Fibroblast of lung (primary cell): ENCODE measurements around the gene CD68. TPM values are rescaled to one million over a fixed set of nuclear protein-coding genes. Genes with fewer than 3 reads are reported as not detected.

ENCODE experiments used
- DNase-seq, 2 donors: peaks; one replicate each; pipeline versions ENCODE4 v3.0.0 to v3.0.0-alpha.2; 2010; ENCODE audit warnings: low read depth in 2 of 2
- H2AFZ ChIP-seq: 2 replicates; pipeline ENCODE4 v1.5.1; 2012; ENCODE audit warnings: low read length, control low read depth, inconsistent platforms
- H3K27ac ChIP-seq: 2 replicates; pipeline ENCODE4 v1.5.1; 2011; ENCODE audit warnings: low read length, control low read depth; ENCODE audit not compliant: insufficient read depth
- H3K27me3 ChIP-seq: 2 replicates; pipeline ENCODE4 v1.5.1; 2011; ENCODE audit warnings: mild to moderate bottlenecking, low read length; ENCODE audit not compliant: control insufficient read depth, insufficient read depth
- H3K36me3 ChIP-seq: 2 replicates; pipeline ENCODE4 v1.5.1; 2011; ENCODE audit warnings: low read length; ENCODE audit not compliant: control insufficient read depth, insufficient read depth
- H3K4me1 ChIP-seq: 2 replicates; pipeline ENCODE4 v1.5.1; 2011; ENCODE audit warnings: low read length; ENCODE audit not compliant: control insufficient read depth, insufficient read depth; ENCODE audit errors: extremely low read depth
- H3K4me2 ChIP-seq: 2 replicates; pipeline ENCODE4 v1.5.1; 2011; ENCODE audit warnings: low read length, control low read depth; ENCODE audit not compliant: insufficient read depth; ENCODE audit errors: extremely low read depth
- H3K4me3 ChIP-seq, 4 experiments: fragments of 200-600 bp in 1 of 4; sonication (generic) in 1 of 4; replicated peaks in 1 of 4; 2 replicates each; pipeline ENCODE4 v1.5.1; 2011 to 2016; ENCODE audit warnings: low read length in 4 of 4, low read depth in 3 of 4, mild to moderate bottlenecking in 3 of 4, control low read depth in 2 of 4, inconsistent platforms in 1 of 4, mixed read lengths in 1 of 4; ENCODE audit not compliant: insufficient read depth in 1 of 4; ENCODE audit errors: control extremely low read depth in 1 of 4
- H3K79me2 ChIP-seq: 2 replicates; pipeline ENCODE4 v1.5.1; 2012; ENCODE audit warnings: mild to moderate bottlenecking, low read length, inconsistent platforms; ENCODE audit not compliant: control insufficient read depth, insufficient read depth
- H3K9ac ChIP-seq: 2 replicates; pipeline ENCODE4 v1.5.1; 2011; ENCODE audit warnings: mild to moderate bottlenecking, low read length, control low read depth; ENCODE audit not compliant: insufficient read depth
- H3K9me3 ChIP-seq: 2 replicates; pipeline ENCODE4 v1.5.1; 2012; ENCODE audit warnings: low read depth, low read length; ENCODE audit not compliant: control insufficient read depth, insufficient read depth
- H4K20me1 ChIP-seq: 2 replicates; pipeline ENCODE4 v1.5.1; 2011; ENCODE audit warnings: low read length; ENCODE audit not compliant: control insufficient read depth, insufficient read depth; ENCODE audit errors: extremely low read depth
- CTCF ChIP-seq, 2 donors: IDR thresholded peaks in 1 of 2; conservative IDR thresholded peaks in 1 of 2; 1 replicate in 1 of 2; 2 replicates in 1 of 2; pipeline ENCODE4 v1.5.1; 2011 to 2012; ENCODE audit warnings: low read length in 2 of 2, control low read depth in 1 of 2, inconsistent platforms in 1 of 2, low read depth in 1 of 2, mild to moderate bottlenecking in 1 of 2
- EZH2 ChIP-seq: IDR thresholded peaks from 2 replicates; pipeline ENCODE4 v1.5.1; 2012; ENCODE audit warnings: low read length, control low read depth, mild to moderate bottlenecking; ENCODE audit errors: missing control alignments
- polyA plus RNA-seq, 2 donors: library from polyadenylated mRNA; depleted of rRNA in 1 of 2; stranded (reverse) in 1 of 2; unstranded in 1 of 2; fragments of >200 nt; gene quantifications; 2 replicates each; pipeline ENCODE4 v1.2.1, GENCODE V29; 2011 to 2012; ENCODE audit warnings: missing spikeins in 1 of 2
- total RNA-seq: library from RNA; depleted of rRNA; stranded (reverse); fragments of >200 nt; gene quantifications from 2 replicates; pipeline ENCODE4 v1.2.1, GENCODE V29; 2014

The CD68 gene
- total and polyA plus RNA-seq, 2 donors (not counting 1 experiment from before 2014, with no cell fraction given), result 29.4 to 90.4 TPM

GRCh38 chr17:7579834-7580603 is 581 bp downstream of the CD68 start:
- H3K9ac ChIP-seq, result no peak overlapping the region

DNA sequence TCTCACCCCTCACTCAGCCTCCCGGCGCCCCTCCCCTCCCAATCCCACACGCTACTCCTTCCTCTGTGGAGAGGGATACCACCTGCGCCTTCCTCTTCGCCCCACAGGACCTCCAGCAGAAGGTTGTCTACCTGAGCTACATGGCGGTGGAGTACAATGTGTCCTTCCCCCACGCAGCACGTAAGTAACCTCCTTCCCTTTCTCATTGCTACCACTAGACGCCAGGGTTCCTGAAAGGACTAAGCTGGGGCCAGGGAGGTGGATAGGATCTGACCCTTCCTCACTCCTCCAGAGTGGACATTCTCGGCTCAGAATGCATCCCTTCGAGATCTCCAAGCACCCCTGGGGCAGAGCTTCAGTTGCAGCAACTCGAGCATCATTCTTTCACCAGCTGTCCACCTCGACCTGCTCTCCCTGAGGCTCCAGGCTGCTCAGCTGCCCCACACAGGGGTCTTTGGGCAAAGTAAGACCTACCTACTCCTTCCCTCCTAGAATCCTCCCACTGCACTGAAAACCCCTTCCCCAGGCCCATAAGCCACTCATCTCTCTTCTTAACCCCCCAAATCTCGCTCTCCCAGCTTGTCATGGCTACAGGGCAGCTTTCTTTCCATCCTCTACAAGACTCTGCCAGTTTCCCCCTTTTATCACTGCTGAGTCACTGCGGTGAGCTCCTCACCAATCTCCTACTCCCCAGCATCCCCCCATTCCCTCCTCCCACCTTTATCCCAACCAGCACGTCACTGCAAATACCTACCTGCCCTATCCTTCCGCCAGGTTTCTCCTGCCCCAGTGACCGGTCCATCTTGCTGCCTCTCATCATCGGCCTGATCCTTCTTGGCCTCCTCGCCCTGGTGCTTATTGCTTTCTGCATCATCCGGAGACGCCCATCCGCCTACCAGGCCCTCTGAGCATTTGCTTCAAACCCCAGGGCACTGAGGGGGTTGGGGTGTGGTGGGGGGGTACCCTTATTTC is 1.5 kb downstream of the CD68 start:
- Histone ChIP-seq H3K27me3 (no peaks in the 10 kb centered on the region), H3K4me1 (peaks cover 38% of the 10 kb centered on the region), H4K20me1 (peaks cover 1% of the 10 kb centered on the region), H2AFZ (no peak overlapping the region), H3K36me3 (peaks cover 32% of the 10 kb centered on the region), H3K79me2 (peaks cover 61% of the 10 kb centered on the region), H3K9ac (no peak overlapping the region), H3K4me2 (peak overlapping the region; percentile 35), H3K9me3 (no peaks in the 10 kb centered on the region), H3K27ac (peak overlapping the region; percentile 40), H3K4me3 (peak overlapping the region in 1 of 4 experiments; percentile 46)
- TF ChIP-seq EZH2, result no peak
- no peak for TF ChIP-seq CTCF (conservative IDR thresholded peaks at IDR 0.05 in 1 of 2, IDR thresholded peaks at IDR 0.05 in 1 of 2; ENCODE audit: low read depth in 1 of 2, low read length in 2 of 2)
- no peak for DNase-seq

More at GRCh38 chr17:7579834-7580603, 581 bp downstream of the CD68 start:
- no peak for TF ChIP-seq CTCF (conservative IDR thresholded peaks at IDR 0.05 in 1 of 2, IDR thresholded peaks at IDR 0.05 in 1 of 2; ENCODE audit: low read depth in 1 of 2, low read length in 2 of 2)
- no peak for TF ChIP-seq EZH2
- no peak overlapping the region for H2AFZ ChIP-seq
- H4K20me1 ChIP-seq, result peaks cover 7% of the 10 kb centered on the region
- peak overlapping the region; percentile 28 for H3K4me2 ChIP-seq
- peak overlapping the region in 2 of 4 experiments; percentile 9 to 46 for H3K4me3 ChIP-seq
- H3K4me1 ChIP-seq, result peaks cover 41% of the 10 kb centered on the region
- no peaks in the 10 kb centered on the region for H3K27me3 ChIP-seq
- no peak for DNase-seq
- peaks cover 37% of the 10 kb centered on the region for H3K36me3 ChIP-seq
- H3K79me2 ChIP-seq, result peaks cover 61% of the 10 kb centered on the region
- no peaks in the 10 kb centered on the region for H3K9me3 ChIP-seq
- H3K27ac ChIP-seq, result peak overlapping the region; percentile 84
